GM18907 (cell line): ENCODE results near the gene USP15.
"Not testable (repeated sequence)": the region's sequence is repeated elsewhere in the genome, so short reads cannot be mapped to it uniquely, and the experiment has no call there.

Experiments
- ATAC-seq: cut with Tn5 transposase; IDR thresholded peaks from one replicate; pipeline ENCODE4 v1.9.1; 2021; ENCODE audit warnings: mild to moderate bottlenecking, moderate library complexity; ENCODE audit not compliant: unreplicated experiment

The USP15 gene

GRCh38 chr12:62365846-62366245, 105.6 kb downstream of the USP15 start:
- not testable (repeated sequence) for ATAC-seq

- not testable (repeated sequence) for ATAC-seq
These were observed 108.4 kb downstream of the USP15 start for GRCh38 chr12:62368430-62369223.

GRCh38 chr12:62370189-62370588, 110.0 kb downstream of the USP15 start:
- ATAC-seq, result no peak

- no peak for ATAC-seq
These were observed 111.5 kb downstream of the USP15 start for GRCh38 chr12:62371661-62372060.

GRCh38 chr12:62372134-62372533, 111.9 kb downstream of the USP15 start:
- no peak for ATAC-seq

- no peak for ATAC-seq
These were observed 112.6 kb downstream of the USP15 start for GRCh38 chr12:62372825-62373224.

- ATAC-seq, result no peak
These were observed 115.4 kb downstream of the USP15 start for GRCh38 chr12:62375603-62376002.

GRCh38 chr12:62379026-62379722, 119.0 kb downstream of the USP15 start:
- ATAC-seq, result no peak

- ATAC-seq, result no peak
These were observed 119.5 kb downstream of the USP15 start for GRCh38 chr12:62379723-62380045.

GRCh38 chr12:62382526-62382925, 122.3 kb downstream of the USP15 start:
- no peak for ATAC-seq

GRCh38 chr12:62396750-62397149, 136.5 kb downstream of the USP15 start:
- ATAC-seq, result no peak

GRCh38 chr12:62400135-62400534, 139.9 kb downstream of the USP15 start:
- ATAC-seq, result peak; percentile 74

GRCh38 chr12:62401631-62402030, 141.4 kb downstream of the USP15 start:
- no peak for ATAC-seq

- ATAC-seq, result no peak
These were observed 142.8 kb downstream of the USP15 start for GRCh38 chr12:62403031-62403430.

- ATAC-seq, result no peak
These were observed 147.4 kb downstream of the USP15 start for GRCh38 chr12:62407587-62407986.

GRCh38 chr12:62409068-62409467, 148.9 kb downstream of the USP15 start:
- no peak for ATAC-seq

GRCh38 chr12:62414180-62414579, 154.0 kb downstream of the USP15 start:
- ATAC-seq, result no peak

- no peak for ATAC-seq
These were observed 165.9 kb downstream of the USP15 start for GRCh38 chr12:62426089-62426488.

- ATAC-seq, result no peak
These were observed 169.3 kb downstream of the USP15 start for GRCh38 chr12:62429457-62429856.

- ATAC-seq, result no peak
These were observed 174.5 kb downstream of the USP15 start for GRCh38 chr12:62434494-62435302.

GRCh38 chr12:62435303-62436163, 175.3 kb downstream of the USP15 start:
- ATAC-seq, result peak; percentile 90
